HepG2 (cell line): ENCODE data around the gene ANG. TPM values are rescaled to one million over a fixed set of nuclear protein-coding genes. Genes with fewer than 3 reads are reported as not detected.
A peak's percentile ranks its signal among the peaks of the same experiment; 100 is the strongest.

Source experiments
- ATAC-seq: fragments of 200-7000 bp; cut with Tn5 transposase; 3 replicates; pipeline ENCODE4 v1.9.1; 2020; ENCODE audit warnings: mild to moderate bottlenecking, moderate library complexity
- BruUV-seq: library from RNA; stranded (reverse); fragments of 400-500 nt; replicated peaks from 2 replicates; lab custom pipeline; 2021; lab: Mats Ljungman, UMichigan
- CTCF ChIA-PET: fragments of 300-600 bp; formaldehyde crosslinking; extraction: SDS; loops from one replicate; lab custom pipeline; 2021; ENCODE audit warnings: low total read pairs, inconsistent platforms, low intra/inter-chr PET ratio; lab: Yijun Ruan, JAX
- POLR2A ChIA-PET: fragments of 350-600 bp; sonication (Branson Sonifier 250); formaldehyde crosslinking; loops from one replicate; lab custom pipeline; 2020; ENCODE audit warnings: antibody characterized with exemption, inconsistent platforms; lab: Yijun Ruan, JAX
- DNase-seq: peaks from one replicate; pipeline ENCODE4 v3.0.0-alpha.2; 2015; ENCODE audit warnings: low spot score
- FAIRE-seq: peaks from 3 replicates; lab custom pipeline; 2011; peaks lifted over from hg19 to GRCh38; lab: Jason Lieb, UNC
- H2AFZ ChIP-seq: one replicate; pipeline ENCODE4 v1.6.1; 2011; ENCODE audit warnings: low read length, inconsistent platforms
- H3K27ac ChIP-seq: fragments of 300-600 bp; 3 replicates; pipeline ENCODE4 v1.8.0; 2011; ENCODE audit warnings: mixed run types, mild to moderate bottlenecking, mixed read lengths, low read length, inconsistent platforms; ENCODE audit not compliant: insufficient read depth; ENCODE audit errors: extremely low read length
- H3K27me3 ChIP-seq, 2 experiments: fragments of 200-600 bp in 1 of 2; 2 replicates in 1 of 2; 3 replicates in 1 of 2; pipeline versions ENCODE4 v1.6.0 to v1.8.0; 2011; ENCODE audit warnings: low read length in 2 of 2, mild to moderate bottlenecking in 2 of 2, moderate library complexity in 2 of 2, inconsistent platforms in 1 of 2; ENCODE audit not compliant: insufficient read depth in 2 of 2, control insufficient read depth in 1 of 2
- H3K36me3 ChIP-seq, 2 experiments: fragments of 200-600 bp in 1 of 2; replicated peaks in 1 of 2; 2 replicates in 1 of 2; 3 replicates in 1 of 2; pipeline versions ENCODE4 v1.5.1 to v1.8.0; 2011; ENCODE audit warnings: low read length in 2 of 2, inconsistent platforms in 1 of 2; ENCODE audit not compliant: insufficient read depth in 2 of 2, control insufficient read depth in 1 of 2
- H3K4me1 ChIP-seq: 2 replicates; pipeline ENCODE4 v1.5.1; 2012; ENCODE audit warnings: low read length, inconsistent platforms; ENCODE audit not compliant: insufficient read depth
- H3K4me2 ChIP-seq: 2 replicates; pipeline ENCODE4 v1.6.0; 2011; ENCODE audit warnings: low read depth, low read length, inconsistent platforms
- H3K4me3 ChIP-seq, 3 experiments: fragments of 200-600 bp in 1 of 3; sonication (generic), shearing (Covaris generic) in 1 of 3; replicated peaks in 1 of 3; 2 replicates each; pipeline ENCODE4 v1.5.1; 2011 to 2016; ENCODE audit warnings: low read length in 3 of 3, inconsistent platforms in 2 of 3, low read depth in 2 of 3, mild to moderate bottlenecking in 2 of 3, control low read depth in 1 of 3, mixed read lengths in 1 of 3; ENCODE audit not compliant: insufficient read depth in 1 of 3
- H3K79me2 ChIP-seq: one replicate; pipeline ENCODE4 v1.6.1; 2011; ENCODE audit warnings: low read length, inconsistent platforms; ENCODE audit not compliant: insufficient read depth
- H3K9ac ChIP-seq: 2 replicates; pipeline ENCODE4 v1.6.0; 2011; ENCODE audit warnings: mild to moderate bottlenecking, low read depth, low read length, inconsistent platforms; ENCODE audit not compliant: insufficient read depth
- H3K9me3 ChIP-seq: 2 replicates; pipeline ENCODE4 v1.5.1; 2012; ENCODE audit warnings: mild to moderate bottlenecking, low read length
- H4K20me1 ChIP-seq: 2 replicates; pipeline ENCODE4 v1.6.0; 2011; ENCODE audit warnings: inconsistent platforms, mild to moderate bottlenecking, low read length, moderate library complexity; ENCODE audit not compliant: insufficient read depth
- HES4 ChIP-seq: sonication (generic); formaldehyde crosslinking; IDR thresholded peaks from 2 replicates; pipeline ENCODE4 v1.9.0; 2021; ENCODE audit warnings: mild to moderate bottlenecking, missing genetic modification reagents, borderline replicate concordance
- MNT ChIP-seq: fragments of 450-650 bp; IDR thresholded peaks from 2 replicates; pipeline ENCODE4 v1.6.1; 2016
- MTA1 ChIP-seq: sonication (generic); formaldehyde crosslinking; IDR thresholded peaks from 2 replicates; pipeline ENCODE4 v1.4.0; 2020; ENCODE audit warnings: missing genetic modification reagents, mild to moderate bottlenecking, borderline replicate concordance
- MXI1 ChIP-seq: IDR thresholded peaks from 3 replicates; pipeline ENCODE4 v1.6.1; 2012; ENCODE audit warnings: low read depth, low read length, inconsistent platforms, borderline replicate concordance
- ZNF468 ChIP-seq: sonication (generic); formaldehyde crosslinking; IDR thresholded peaks from 2 replicates; pipeline ENCODE4 v1.8.0; 2022; ENCODE audit warnings: mild to moderate bottlenecking, moderate library complexity, missing genetic modification reagents
- ZNF766 ChIP-seq: sonication (generic); formaldehyde crosslinking; IDR thresholded peaks from 2 replicates; pipeline ENCODE4 v1.5.0; 2020; ENCODE audit warnings: missing genetic modification reagents, borderline replicate concordance
- ZNF878 ChIP-seq: sonication (generic); formaldehyde crosslinking; IDR thresholded peaks from 2 replicates; pipeline ENCODE4 v1.8.1; 2023; ENCODE audit warnings: mild to moderate bottlenecking, missing genetic modification reagents, moderate library complexity
- WGBS: methylation state at CpG from one replicate; pipeline ENCODE4 v1.1.6; 2017; ENCODE audit warnings: low lambda C conversion rate; 5-methylcytosine and 5-hydroxymethylcytosine counted together
- in situ Hi-C: cut with HindIII; loops from 2 replicates; pipeline ENCODE4 v1.10.0; 2017; ENCODE audit warnings: low pct_unique_long_range_greater_than_20kb; ENCODE audit not compliant: extremely low pct_ligation_motif_present
- intact Hi-C: fragments of 100-400 bp; cut with micrococcal nuclease; formaldehyde crosslinking; loops from one replicate; pipeline ENCODE4 v1.10.0; 2022; ENCODE audit not compliant: unreplicated experiment
- polyA plus RNA-seq, 8 experiments: library from polyadenylated mRNA; depleted of rRNA in 3 of 8; stranded (reverse) in 7 of 8; unstranded in 1 of 8; fragments of >200 nt; fragmentation: Illumina TruSeq in 4 of 8; extraction: Trizol in 4 of 8; gene quantifications; 2 replicates each; pipeline versions ENCODE4 v1.2.1 to v1.2.3, GENCODE V29; 2011 to 2016; ENCODE audit warnings: low read depth in 4 of 8, missing spikeins in 1 of 8, mixed read lengths in 1 of 8; ENCODE audit not compliant: insufficient read depth in 1 of 8
- total RNA-seq, 5 experiments: library from RNA; depleted of rRNA; stranded (reverse); fragments of >200 nt; fragmentation: Illumina TruSeq; extraction: Trizol; gene quantifications; 2 replicates each; pipeline ENCODE4 v1.2.3, GENCODE V29; 2016; ENCODE audit warnings: low read depth in 1 of 5

ANG gene
- total and polyA plus RNA-seq, 2 of the 13 experiments (the other 11 are each of a cell fraction or from before 2014, with no cell fraction given) = 83.6 to 401 TPM

GRCh38 chr14:20659336-20659735, 29.2 kb upstream of the ANG start:
- Histone ChIP-seq H4K20me1 (no peaks in the 10 kb centered on the region), H3K9ac (no peak overlapping the region), H2AFZ (no peak overlapping the region), H3K27ac (no peak overlapping the region), H3K27me3 (peaks cover 0 to 16% of the 10 kb centered on the region in 2 experiments; a peak in 3 of 5 replicates), H3K9me3 (no peaks in the 10 kb centered on the region), H3K79me2 (no peaks in the 10 kb centered on the region), H3K36me3 (no peaks in the 10 kb centered on the region), H3K4me1 (peaks cover 62% of the 10 kb centered on the region), H3K4me3 (no peak overlapping the region), H3K4me2 (no peak overlapping the region)
- intact Hi-C loops = no loop called here
- DNase-seq (no peak), ATAC-seq (no peak), FAIRE-seq (no peak)
- in situ Hi-C loops = loop anchor here (5.0 kb wide), 1 partner anchor 33 kb away; no protein-coding TSS in a partner anchor
- ChIA-PET POLR2A (interaction anchor here (0.8 to 5.6 kb wide), 2 partner anchors 24 to 39 kb away, joined by 4 to 63 read pairs; partner anchors contain the start of gene RNASE4), CTCF (interaction anchor here (8.0 kb wide), 1 partner anchor 32 kb away, joined by 70 read pairs; no protein-coding TSS in a partner anchor)
- BruUV-seq = no TSS peak
- 13% methylated on average over 6 of the region's 6 CpGs for WGBS
- TF ChIP-seq MNT (peak; percentile 29; the same call in 1 of the 2 replicates), HES4 (CRISPR knock-in tag) (no peak)

GRCh38 chr14:20659813-20660395, 28.7 kb upstream of the ANG start:
- intact Hi-C loops (no loop called here), in situ Hi-C loops (loop anchor here (5.0 kb wide), 1 partner anchor 32 kb away; no protein-coding TSS in a partner anchor)
- H3K27me3 ChIP-seq = peaks cover 0 to 16% of the 10 kb centered on the region in 2 experiments; a peak in 3 of 5 replicates
- H3K79me2 ChIP-seq = no peaks in the 10 kb centered on the region
- 62% methylated on average over 26 of the region's 26 CpGs for WGBS
- no peak for DNase-seq
- no peak overlapping the region for H3K27ac ChIP-seq
- peaks cover 68% of the 10 kb centered on the region for H3K4me1 ChIP-seq
- H4K20me1 ChIP-seq = no peaks in the 10 kb centered on the region
- H3K9me3 ChIP-seq = no peaks in the 10 kb centered on the region
- H3K4me2 ChIP-seq = no peak overlapping the region
- H3K4me3 ChIP-seq = no peak overlapping the region
- no peak for FAIRE-seq
- H3K9ac ChIP-seq = no peak overlapping the region
- CTCF ChIA-PET = interaction anchor here (8.0 kb wide), 1 partner anchor 31 kb away, joined by 70 read pairs; no protein-coding TSS in a partner anchor
- no TSS peak for BruUV-seq
- POLR2A ChIA-PET = interaction anchor here (5.6 kb wide), 1 partner anchor 24 kb away, joined by 63 read pairs; the partner anchor contains the start of gene RNASE4
- no peak for TF ChIP-seq ZNF766 (CRISPR knock-in tag)
- TF ChIP-seq ZNF468 = no peak
- TF ChIP-seq ZNF878 (CRISPR knock-in tag) = no peak
- no peak for TF ChIP-seq MXI1
- TF ChIP-seq MTA1 (CRISPR knock-in tag) = no peak
- TF ChIP-seq, all 625 proteins: peak for 0
- Histone ChIP-seq H2AFZ (no peak overlapping the region), H3K36me3 (no peaks in the 10 kb centered on the region)
- ATAC-seq = no peak
